NCI-H345 treated with DMSO at 0.1 percent for 48 hours (cell line): Measurements from ENCODE around the gene TEX14.
A peak's percentile ranks its signal among the peaks of the same experiment; 100 is the strongest.

Experiments used
- DNase-seq: peaks from one replicate; lab custom pipeline; 2025; ENCODE audit not compliant: unreplicated experiment; lab: John Stamatoyannopoulos, UW

Gene TEX14

DNA sequence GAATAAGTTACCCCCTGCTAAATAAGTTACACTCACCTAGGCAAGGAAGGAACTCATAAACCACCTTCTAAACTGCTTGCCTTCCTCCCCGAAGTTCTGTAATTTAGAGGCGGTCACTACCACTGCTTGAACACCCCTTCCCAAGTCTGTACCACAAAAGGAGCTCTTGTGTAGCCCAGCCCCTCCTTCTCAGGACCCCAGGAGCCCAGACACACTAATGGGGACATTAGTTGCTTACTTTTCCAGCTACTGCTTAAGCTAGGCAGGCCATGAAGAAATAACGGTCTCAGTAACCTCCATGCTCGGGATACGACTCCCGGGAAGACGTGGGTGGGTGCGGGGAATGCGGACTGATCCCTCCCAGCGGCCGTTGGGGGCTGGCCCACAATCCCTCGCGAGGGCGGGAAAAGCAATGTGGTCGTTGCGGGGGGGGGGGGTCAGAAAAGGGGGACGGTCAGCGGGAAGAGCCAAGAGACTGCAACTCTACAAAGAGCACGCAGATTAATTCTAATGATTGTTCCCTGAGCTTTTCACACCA, at the start of gene TEX14:
TEX14 (minus strand) TSS at position 345 of the 538 bp plus-strand sequence. CDS start 40,044 bp downstream, outside the sequence.
- DNase-seq: no peak

GRCh38 chr17:58741121-58741625, 49.3 kb upstream of the TEX14 start:
- no peak for DNase-seq

- DNase-seq: no peak
Observed at GRCh38 chr17:58734811-58735210, 43.0 kb upstream of the TEX14 start.

GRCh38 chr17:58734040-58734439, 42.2 kb upstream of the TEX14 start:
- DNase-seq: no peak

- no peak for DNase-seq
Observed at GRCh38 chr17:58730937-58731336, 39.1 kb upstream of the TEX14 start.

GRCh38 chr17:58728798-58729197, 37.0 kb upstream of the TEX14 start:
- no peak for DNase-seq

GRCh38 chr17:58722696-58723095, 30.9 kb upstream of the TEX14 start:
- no peak for DNase-seq

- no peak for DNase-seq
Observed at GRCh38 chr17:58722274-58722673, 30.4 kb upstream of the TEX14 start.

DNA sequence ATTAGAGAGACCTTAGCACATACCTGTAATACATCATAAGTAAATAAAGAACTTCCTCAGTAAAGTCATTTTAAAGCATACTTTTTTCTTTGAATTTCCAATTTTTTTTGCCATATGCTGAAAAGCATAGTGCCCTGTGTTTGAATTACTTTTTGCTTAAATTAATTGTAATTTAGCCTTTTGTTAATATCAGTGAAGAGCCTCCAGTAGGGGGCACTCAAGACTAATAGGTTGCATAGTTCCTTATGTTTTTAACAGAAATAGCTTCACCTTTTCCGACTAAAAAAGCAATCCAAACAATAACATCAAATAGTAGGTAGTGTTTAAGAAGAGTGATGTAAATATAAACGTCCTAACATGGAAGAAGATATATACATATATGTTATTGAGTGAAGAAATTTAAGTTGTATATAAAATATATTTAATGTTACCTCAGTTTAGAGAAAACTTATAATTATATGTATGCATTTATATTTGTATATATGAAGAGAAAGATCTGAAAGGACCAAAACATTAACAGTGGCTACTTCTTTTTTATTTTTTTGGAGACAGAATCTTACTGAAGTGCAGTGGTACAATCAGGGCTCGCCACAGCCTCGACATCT, 19.2 kb upstream of the TEX14 start:
- no peak for DNase-seq

GRCh38 chr17:58706351-58707140, 14.7 kb upstream of the TEX14 start:
- DNase-seq: no peak

DNA sequence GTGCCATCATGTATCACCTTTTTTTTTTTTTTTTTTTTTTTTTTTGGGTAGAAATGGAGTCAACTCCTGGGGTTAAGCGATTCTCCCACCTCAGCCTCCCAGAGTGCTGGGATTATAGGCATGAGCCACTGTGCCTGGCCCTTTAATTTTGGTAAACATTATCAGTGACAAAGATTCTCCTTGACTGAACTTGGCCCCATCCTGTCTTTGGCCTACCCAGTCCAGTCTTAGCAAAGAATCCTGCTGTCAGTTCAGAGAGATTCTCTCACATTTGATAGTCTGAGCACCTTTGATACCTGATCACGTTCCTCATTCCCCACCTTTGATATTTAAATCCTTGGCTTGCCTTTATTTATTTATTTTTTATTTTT, 12.1 kb upstream of the TEX14 start:
- DNase-seq: no peak

DNA sequence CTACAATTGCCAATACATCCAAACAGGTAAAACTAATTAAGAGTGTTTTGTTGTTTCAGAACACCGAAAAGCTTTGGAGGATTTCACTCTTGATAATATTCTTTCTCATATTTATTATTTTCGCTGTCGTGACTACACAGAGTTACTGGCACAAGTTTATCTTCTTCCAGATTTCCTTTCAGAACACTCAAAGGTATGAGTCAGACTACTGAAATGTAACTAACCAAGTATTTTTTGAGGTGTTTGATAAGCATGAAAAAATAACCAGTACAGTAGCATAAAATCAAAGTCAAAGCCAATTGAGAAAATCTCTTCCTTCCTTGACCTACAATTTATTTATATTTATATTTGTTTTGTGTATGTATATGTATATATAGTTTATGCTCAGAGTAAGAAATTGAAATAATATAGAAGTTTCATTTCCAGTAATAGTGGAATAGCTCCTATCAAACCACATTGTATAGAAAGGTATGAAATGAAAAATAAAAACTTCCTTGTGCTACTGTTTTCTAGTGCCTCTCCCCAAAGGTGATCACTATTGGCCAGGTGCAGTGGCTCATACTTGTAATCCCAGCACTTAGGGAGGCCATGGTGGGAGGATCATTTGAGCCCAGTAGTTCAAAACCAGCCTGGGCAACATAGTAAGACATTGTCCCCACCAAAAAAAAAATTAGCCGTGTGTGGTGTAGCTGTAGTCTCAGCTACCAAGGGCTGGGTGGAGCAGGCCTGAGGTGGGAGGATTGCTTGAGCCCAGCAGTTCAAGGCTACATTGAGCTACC, 11.5 kb upstream of the TEX14 start:
- DNase-seq: no peak

DNA sequence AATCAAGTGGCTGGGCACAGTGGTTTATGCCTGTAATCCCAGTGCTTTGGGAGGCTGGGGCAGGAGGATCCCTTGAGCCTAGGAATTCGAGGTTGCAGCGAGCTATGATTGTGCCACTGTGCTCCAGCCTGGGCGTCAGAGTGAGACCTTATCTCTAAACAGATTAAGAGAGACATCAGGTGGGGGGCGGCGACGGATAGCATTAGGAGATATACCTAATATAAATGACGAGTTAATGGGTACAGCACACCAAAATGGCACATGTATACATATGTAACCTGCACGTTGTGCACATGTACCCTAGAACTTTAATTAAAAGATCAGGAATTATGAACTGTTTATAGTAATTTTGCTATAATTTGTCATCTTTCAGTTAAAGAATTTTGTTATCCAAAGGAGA, 10.9 kb upstream of the TEX14 start:
- no peak for DNase-seq

DNA sequence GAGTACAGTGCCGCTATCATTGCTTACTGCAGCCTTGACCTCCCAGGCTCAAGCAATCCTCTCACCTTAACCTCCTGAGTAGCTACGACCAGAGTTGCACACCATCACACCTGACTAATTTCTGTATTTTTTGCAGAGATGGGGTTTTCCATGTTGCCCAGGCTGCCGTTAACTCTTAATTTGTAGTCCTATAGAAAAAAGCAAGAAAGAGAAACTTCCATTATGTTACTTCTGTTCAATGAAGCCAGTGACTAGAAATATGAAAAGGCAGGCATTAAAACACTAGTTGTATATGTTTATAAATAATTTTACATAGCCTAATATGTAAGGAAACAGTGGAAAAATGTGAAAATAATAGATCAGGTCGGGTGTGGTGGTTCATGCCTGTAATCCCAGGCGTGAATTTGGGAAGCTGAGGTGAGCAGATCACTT, 10.2 kb upstream of the TEX14 start:
- DNase-seq: no peak

- no peak for DNase-seq
Observed at GRCh38 chr17:58699771-58700170, 7.9 kb upstream of the TEX14 start.

- DNase-seq: no peak
Observed at GRCh38 chr17:58694826-58695225, 3.0 kb upstream of the TEX14 start.

DNA sequence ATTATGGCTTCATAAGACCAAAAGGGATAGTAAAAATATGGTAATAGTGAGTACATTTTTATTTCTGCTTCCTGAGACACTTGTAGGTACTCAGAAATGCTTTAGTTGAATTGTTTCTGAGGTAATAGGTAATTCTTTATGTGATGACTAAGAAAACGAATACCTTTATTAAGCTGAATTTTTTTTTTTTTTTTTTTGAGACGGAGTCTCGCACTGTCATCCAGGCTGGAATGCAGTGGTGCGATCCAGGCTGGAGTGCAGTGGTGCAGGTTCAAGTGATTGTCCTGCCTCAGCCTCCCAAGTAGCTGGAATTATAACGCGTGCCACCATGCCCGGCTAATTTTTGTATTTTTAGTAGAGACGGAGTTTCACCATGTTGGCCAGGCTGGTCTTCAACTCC, 2.5 kb upstream of the TEX14 start:
- no peak for DNase-seq

DNA sequence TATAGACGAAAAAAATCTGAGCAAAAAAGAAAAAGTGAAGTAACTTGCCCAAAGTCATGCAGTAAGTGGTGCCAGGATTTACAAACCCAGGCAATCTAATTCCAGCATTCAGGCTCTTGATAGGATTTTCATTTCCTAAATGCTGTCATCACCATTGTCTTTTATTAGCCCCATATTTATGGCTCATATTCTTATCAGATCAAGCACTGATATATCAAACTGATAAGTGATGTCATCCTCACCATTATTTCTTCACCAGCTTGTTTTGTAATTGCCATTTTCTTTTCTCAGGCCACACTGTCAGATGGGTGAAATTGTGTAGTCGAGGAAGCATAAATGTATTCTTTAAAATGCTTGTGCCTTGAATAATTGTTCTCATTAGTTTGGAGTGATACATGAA, 1.9 kb upstream of the TEX14 start:
- no peak for DNase-seq

DNA sequence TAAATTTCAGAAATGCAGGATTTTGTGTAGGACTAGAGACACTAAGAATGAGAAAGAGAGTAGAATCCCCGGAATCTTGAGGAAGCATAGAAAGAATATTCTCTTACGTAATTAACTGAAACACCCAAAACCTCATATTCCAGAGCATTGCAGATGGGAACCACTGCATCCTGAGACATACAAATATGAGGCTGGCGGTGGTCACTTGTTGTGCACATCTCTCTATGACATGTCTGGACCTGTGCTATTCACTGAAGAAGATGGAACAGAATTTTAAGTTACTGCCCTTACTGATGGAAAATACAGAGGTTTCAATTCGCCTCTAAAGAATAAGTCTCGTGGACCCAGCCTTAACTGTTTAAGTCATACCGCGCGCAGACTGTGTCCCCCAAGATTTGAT, 1.4 kb upstream of the TEX14 start:
- no peak for DNase-seq

DNA sequence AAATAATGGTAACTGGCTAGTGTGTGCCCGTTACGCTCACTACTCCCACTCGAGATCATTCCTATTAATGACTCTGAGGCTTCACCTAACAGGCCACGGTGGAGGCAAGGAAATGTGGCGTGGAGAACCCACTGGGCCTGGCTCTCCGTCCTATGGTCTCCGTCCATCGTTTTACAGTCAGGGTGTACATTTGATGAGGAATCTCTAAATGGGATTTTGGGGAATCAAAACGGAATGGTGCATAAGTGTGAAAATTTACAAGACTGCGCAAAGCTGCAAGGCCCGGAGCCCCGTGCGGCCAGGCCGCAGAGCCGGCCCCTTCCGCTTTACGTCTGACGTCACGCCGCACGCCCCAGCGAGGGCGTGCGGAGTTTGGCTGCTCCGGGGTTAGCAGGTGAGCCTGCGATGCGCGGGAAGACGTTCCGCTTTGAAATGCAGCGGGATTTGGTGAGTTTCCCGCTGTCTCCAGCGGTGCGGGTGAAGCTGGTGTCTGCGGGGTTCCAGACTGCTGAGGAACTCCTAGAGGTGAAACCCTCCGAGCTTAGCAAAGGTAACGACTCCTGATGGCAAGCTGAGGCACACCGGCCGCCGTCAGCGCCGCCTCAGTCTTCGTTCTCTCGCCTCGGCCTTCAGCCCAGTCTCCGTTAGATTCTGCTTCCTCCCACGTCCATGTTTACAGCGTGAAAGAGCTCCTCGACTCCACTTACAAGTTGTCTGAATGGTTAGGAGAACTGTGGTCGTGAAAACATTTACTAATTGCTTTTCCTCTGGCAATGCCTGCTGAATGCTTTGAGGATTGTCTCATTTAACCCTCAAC, 602 bp upstream of the TEX14 start, which contains the start of gene RAD51C:
RAD51C (plus strand) TSS at position 364 of the 817 bp plus-strand sequence; CDS start at position 406, 42 bp downstream.
- DNase-seq: peak; percentile 77
